GM23248 (cell line): ENCODE results near the gene RPE.

Experiments
- EZH2 ChIP-seq: fragments of 200-600 bp; sonication (generic); IDR thresholded peaks from 2 replicates; pipeline ENCODE4 v1.6.1; 2018; ENCODE audit warnings: antibody characterized with exemption, mild to moderate bottlenecking; ENCODE audit not compliant: insufficient read depth, poor library complexity, severe bottlenecking
- EZH2phosphoT487 ChIP-seq: fragments of 200-600 bp; sonication (generic); IDR thresholded peaks from 2 replicates; pipeline ENCODE4 v1.6.1; 2018; ENCODE audit warnings: antibody characterized with exemption, moderate library complexity, mild to moderate bottlenecking, low read depth; ENCODE audit not compliant: insufficient read depth

DNA sequence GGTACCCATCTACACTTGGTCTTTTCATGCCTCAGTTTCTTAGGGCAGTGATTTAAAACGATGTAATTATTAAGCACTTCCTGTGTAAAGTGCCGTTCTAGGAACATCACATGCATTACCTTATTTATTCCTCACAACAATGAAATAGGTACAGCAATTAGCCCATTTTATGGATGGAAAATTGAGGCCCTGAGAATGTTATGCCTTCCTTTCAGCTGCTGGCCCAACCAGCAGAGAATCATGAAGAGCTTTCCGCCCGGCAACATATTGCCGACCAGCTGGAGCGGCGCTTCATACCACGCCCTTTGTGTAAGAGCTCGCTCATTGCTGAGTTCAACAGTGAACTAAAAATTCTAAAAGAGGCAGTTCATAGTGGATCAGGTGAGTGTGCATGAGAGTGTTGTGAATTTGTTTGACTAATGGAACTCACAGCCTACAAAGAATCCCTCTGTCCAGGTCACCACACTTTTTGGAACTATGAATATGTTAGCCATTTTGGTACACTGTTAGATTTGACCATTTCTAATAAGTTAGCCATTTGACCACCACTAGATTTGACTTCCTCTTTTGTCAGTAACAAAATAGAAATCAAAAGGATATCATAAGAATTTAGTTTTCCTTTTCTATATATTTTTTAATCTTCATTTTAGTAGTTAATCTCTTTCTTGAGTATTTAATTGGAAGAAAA lies 25.6 kb upstream of the RPE start:
- no peak for TF ChIP-seq EZH2phosphoT487
- no peak for TF ChIP-seq EZH2
